ENCODE measurements around the gene STX1A.

Gene STX1A
- 8.5 to 27.4 reads per million in 2 donors for total RNA-seq

- peak; percentile 56 to 72 (median 57) for DNase-seq
Observed at GRCh38 chr7:73718905-73719805, at the start of gene STX1A. TSS of gene STX1A (minus strand) at chr7:73719669. CDS start at chr7:73719631, 38 bp downstream.

DNA sequence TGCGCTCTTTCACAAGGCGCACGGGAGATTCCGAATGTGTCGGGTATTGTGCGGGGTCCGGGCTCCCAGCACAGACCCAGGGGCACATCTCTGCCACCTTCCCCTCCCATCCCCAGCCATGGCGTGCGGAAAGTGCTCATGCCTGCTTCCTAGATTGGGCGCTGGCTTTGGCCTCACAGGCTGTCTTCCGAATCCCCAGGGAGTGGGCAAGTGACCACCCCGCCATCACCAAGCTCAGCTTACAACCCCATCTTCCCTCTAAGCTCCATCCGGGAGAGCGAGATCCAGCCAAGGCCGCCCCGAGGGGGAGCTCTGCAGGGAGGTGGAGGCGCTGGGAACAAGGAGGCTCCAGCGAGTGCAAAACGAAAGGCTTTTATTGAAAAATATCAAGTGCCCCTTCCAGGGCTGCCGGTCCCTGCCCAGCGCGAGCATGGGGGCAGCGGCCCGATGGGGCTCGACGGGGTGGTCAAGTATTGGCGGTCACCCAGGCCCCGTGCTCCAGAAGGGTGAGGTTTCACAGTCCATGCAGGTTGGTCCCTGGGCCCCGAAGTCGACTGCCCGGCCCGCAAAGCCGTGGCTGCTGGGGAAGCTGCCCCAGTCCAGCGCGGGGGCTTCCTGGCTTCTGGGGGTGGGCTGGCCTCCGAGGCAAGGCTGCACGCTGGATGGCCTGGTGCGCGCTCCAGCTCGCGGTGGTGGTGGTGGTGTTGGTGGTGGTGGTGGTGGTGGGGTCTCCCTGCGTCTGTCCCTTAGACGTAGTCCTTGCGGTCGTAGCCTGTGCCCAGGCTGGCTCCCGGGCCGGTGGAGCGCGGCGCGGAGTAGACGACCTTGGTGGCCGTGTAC, 49.4 kb upstream of the STX1A start:
- no peak for DNase-seq

DNA sequence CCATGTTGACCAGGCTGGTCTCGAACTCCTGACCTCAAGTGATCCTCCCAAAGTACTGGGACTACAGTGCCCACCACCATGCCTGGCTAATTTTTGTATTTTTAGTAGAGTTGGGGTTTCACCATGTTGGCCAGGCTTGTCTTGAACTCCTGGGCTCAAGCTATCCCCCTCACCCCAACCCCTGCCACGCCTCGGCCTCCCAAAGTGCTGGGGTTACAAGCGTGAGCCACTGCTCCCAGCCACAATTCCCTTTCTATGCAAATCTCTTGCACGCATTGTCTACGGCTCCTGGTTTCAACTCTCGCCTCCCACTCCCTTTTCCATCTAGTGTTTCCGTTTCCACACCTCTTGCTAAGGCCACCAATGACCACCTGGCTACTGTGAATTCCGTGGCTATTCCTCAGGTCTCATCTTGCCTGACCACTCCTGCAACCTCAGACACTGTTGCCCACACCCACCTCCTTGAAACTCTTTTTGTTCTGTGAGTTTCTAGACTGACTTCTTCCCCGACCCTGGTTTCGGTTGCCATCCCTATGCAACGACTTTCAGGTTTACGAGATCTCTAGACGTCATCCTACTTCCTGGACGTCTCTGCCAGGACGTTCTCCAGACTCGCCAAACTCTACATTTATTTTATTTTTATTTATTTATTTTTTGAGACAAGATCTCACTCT, 47.2 kb upstream of the STX1A start:
- no peak for DNase-seq

GRCh38 chr7:73762659-73762999, 43.2 kb upstream of the STX1A start:
- no peak for DNase-seq

DNA sequence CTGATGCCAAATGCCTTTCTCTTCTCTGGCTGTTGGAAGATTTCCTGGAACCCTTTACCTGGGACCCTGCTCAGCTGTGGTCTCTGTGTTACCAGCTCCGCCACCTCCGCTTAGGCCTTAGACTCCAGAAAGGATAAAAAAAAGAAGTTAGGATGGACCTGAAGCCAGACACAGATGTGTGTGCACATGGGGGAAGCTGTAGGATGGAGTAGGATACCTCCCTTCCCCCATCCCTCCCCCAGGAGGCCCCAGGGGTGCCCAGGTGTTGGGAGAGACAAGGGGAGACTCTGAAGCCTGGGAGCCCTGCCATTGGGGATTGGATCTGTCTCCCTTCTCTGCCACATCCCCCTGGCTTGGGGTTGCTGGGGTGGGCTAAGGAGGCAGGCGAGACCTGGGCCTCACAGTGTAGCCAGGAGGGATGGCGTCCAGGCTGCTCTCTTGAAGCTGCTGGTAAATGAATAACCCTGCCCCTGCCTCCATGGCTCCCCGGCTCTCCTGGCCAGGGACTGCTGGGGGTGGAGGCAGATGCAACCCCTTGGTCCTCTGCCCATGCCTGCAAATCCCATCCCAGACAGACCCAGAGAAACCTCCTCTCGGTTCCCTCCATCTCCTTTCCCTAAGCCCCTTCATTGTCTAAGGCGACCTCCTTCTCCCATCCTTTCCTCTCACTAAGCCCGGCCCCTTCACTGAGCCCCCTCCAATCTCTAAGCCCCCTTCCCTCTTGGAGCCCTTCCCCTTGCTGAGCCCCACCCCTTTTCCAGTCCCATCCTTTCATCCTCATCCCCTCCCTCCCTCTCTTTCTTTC, 42.6 kb upstream of the STX1A start:
- DNase-seq, result no peak

GRCh38 chr7:73758581-73759138, 39.2 kb upstream of the STX1A start:
- DNase-seq, result no peak

GRCh38 chr7:73749931-73750776, 30.7 kb upstream of the STX1A start:
- no peak for DNase-seq

GRCh38 chr7:73746378-73746777, 26.9 kb upstream of the STX1A start:
- no peak for DNase-seq

- no peak for DNase-seq
Observed at GRCh38 chr7:73742753-73743641, 23.5 kb upstream of the STX1A start.

GRCh38 chr7:73742338-73742752, 22.9 kb upstream of the STX1A start:
- no peak for DNase-seq

- no peak for DNase-seq
Observed at GRCh38 chr7:73741600-73741999, 22.1 kb upstream of the STX1A start.

DNA sequence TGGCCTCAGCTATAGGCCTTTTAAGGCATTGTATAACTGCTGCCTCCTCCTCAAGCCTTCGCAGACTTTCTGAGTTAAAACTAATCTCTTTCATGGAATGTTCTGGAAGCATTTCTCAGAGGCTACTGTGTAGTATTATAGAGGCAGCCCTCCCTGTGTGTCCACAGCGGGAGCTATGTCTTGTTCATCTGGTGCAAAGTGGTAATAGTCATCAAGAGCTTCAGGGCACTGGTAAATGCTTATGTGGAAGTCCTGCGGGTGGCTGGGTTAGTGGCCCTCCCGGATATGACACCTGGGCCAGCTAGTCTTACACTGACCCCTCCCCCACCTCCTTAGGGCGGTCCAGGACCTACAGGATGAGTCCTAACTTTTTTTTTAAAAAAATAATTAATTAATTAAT, 21.3 kb upstream of the STX1A start:
- no peak for DNase-seq

- no peak for DNase-seq
Observed at GRCh38 chr7:73740212-73740611, 20.7 kb upstream of the STX1A start.

DNA sequence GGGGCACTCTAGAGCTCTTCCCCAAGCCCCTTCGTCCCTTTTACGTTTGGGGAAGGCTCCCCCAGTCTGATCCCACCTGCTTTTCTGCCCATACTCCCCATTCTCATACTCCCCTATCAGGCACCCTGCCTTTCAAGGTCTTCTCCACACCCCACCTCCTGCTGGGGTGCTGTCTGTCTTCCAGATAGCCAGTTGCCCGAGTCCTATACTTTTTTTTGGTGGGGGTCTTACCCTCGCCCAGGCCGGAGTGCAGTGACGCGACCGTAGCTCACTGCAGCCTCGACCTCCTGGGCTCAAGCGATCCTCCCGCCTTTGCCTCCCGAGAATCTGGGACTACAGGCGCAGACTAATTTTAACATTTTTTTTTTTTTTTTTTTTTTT, 19.9 kb upstream of the STX1A start:
- DNase-seq, result no peak

GRCh38 chr7:73738612-73739386, 19.3 kb upstream of the STX1A start, which contains the start of gene ABHD11:
TSS of gene ABHD11 (minus strand) at chr7:73738802. CDS start at chr7:73738770, 32 bp downstream.
- peak; percentile 94 to 99 (median 97) for DNase-seq

GRCh38 chr7:73738220-73738611, 18.7 kb upstream of the STX1A start:
- DNase-seq, result peak in 4 of 5 experiments; percentile 33 to 65 (median 59)

DNA sequence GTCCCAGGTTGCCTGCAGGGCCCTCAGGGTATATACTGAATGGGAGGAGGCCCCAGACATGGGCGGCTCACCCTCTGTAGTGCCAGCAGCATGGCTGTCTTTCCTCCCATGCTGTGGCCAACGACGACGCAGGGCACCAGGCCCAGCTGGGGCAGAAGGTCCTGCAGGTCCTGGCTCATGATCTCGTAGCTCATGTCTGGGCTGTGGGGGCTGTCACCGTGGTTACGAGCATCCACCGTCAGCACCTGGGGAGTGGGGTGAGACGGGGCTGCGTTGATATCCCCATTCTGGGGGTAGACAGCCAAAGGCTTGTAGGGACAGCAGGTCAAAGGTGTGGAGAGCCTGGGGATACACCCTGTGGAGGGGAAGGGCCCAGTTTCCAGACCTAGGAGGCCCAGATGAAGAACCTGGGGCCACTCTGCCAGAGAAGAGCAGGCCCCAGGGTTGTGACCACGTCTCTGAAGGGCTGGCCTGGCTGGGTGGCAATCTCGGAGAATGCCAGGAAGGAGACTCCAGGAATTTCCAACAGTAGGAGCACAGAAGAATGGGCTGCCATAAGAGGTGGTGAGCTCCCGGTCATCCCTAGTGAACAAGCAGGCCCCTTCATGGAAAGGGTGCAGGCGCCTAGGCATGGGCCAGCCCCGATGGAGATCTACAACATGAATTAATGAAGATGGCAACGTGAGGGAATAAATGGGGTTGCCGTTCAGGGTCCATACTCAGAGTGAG, 18.2 kb upstream of the STX1A start:
- no peak for DNase-seq

DNA sequence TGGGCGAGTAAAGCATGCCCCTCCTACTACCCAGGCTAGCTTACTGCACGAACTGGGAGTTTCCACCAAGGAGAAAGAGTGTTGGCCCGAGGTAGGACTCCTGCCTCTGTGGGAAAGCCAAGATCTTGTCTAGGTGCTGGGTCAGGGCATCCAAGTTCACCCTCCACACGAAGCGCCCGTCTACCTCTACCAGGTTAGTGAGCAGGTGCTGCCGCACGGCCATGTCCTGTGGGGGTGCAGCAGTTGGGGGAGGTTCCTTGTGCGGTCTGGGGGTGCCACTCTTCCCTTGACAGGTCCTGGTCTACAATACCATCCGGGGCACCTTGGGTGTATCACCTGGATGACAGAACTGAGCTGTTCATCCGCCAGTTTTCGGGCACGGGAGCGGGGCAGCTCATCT, 17.4 kb upstream of the STX1A start:
- no peak for DNase-seq
